ENCODE measurements around the gene RNASET2.

GRCh38 chr6:166952121-166952520, 4.2 kb downstream of the RNASET2 start:
- TF ChIP-seq EZH2 (IDR thresholded peaks at IDR 0.05; ENCODE audit: low read length) (no peak), CTCF (optimal IDR thresholded peaks at IDR 0.05 in 1 of 3, IDR thresholded peaks at IDR 0.05 in 1 of 3, conservative IDR thresholded peaks at IDR 0.05 in 1 of 3; ENCODE audit: extremely low read depth in 1 of 3, insufficient read depth in 2 of 3, low read length in 3 of 3) (no peak)

Data from keratinocyte (primary cell).